Measurements from ENCODE around the gene SEMA6C.
"Not testable (repeated sequence)": the region's sequence is repeated elsewhere in the genome, so short reads cannot be mapped to it uniquely, and the experiment has no call there.

The SEMA6C gene, protein sequence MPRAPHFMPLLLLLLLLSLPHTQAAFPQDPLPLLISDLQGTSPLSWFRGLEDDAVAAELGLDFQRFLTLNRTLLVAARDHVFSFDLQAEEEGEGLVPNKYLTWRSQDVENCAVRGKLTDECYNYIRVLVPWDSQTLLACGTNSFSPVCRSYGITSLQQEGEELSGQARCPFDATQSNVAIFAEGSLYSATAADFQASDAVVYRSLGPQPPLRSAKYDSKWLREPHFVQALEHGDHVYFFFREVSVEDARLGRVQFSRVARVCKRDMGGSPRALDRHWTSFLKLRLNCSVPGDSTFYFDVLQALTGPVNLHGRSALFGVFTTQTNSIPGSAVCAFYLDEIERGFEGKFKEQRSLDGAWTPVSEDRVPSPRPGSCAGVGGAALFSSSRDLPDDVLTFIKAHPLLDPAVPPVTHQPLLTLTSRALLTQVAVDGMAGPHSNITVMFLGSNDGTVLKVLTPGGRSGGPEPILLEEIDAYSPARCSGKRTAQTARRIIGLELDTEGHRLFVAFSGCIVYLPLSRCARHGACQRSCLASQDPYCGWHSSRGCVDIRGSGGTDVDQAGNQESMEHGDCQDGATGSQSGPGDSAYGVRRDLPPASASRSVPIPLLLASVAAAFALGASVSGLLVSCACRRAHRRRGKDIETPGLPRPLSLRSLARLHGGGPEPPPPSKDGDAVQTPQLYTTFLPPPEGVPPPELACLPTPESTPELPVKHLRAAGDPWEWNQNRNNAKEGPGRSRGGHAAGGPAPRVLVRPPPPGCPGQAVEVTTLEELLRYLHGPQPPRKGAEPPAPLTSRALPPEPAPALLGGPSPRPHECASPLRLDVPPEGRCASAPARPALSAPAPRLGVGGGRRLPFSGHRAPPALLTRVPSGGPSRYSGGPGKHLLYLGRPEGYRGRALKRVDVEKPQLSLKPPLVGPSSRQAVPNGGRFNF

DNA sequence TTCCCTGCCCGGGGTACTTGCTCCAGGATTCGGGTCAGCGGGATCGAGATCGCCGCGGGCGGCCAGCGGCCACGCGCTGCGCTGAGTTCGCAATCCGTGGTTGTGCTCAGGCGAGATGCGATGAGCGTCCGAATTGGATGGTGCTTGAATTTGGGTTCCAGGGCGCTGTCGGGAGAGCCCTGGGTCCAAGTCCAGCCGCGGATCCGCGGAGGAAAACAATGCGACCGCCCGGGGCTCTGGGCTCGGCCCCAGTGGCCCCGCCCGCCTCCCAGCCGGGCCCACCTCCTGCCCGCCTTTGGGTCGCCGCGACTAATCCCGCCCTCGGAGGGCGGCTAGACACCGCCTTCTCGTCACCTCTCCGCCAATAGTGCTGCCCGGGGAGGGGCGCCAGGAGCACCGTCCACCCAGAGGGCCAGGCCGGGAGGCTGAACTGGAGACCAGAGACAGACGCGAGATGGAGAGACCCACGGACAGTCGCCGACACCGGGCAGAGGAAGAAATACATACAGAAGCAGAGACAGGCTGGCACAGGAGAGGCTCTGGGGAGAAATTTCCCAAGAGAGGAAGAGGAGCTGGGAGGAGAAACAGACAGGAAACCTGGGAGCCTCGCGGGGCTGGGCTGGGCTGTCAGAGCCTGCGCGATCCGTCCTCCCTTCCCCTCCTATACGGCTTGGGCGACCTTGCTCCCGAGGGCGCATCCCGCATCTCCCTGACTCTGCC lies at the start of gene SEMA6C:
TSS of gene SEMA6C (minus strand) at position 220 of the 720 bp plus-strand sequence. CDS start 4,010 bp downstream, outside the sequence.
- peak; percentile 65 to 81 for DNase-seq (ENCODE audit: low read depth in 1 of 2, low spot score in 1 of 2)

- DNase-seq (ENCODE audit: low read depth in 1 of 2, low spot score in 1 of 2) = not testable (repeated sequence)
These were observed 48.6 kb upstream of the SEMA6C start for GRCh38 chr1:151194894-151195594.

GRCh38 chr1:151193856-151194255 lies 47.4 kb upstream of the SEMA6C start:
- DNase-seq (ENCODE audit: low read depth in 1 of 2, low spot score in 1 of 2) = no peak

DNA sequence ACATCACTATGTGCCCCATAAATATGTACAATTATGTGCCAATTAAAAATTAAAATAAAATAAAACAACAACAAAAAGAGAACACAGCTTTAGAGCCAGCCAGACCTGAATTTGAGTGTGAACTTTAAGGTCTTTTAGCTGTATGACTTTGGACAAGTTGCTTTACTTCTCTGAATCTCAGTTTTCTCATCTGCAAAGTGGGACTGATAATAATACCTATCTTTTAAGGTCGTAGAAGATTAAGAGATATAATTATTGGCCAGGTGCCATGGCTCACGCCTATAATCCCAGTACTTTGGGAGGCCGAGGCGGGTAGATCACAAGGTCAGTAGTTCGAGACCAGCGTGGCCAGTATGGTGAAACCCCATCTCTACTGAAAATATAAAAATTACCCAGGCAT lies 46.9 kb upstream of the SEMA6C start:
- DNase-seq (ENCODE audit: low read depth in 1 of 2, low spot score in 1 of 2) = no peak

- DNase-seq (ENCODE audit: low read depth in 1 of 2, low spot score in 1 of 2) = no peak
These were observed 45.6 kb upstream of the SEMA6C start for GRCh38 chr1:151192047-151192446.

- DNase-seq (ENCODE audit: low read depth in 1 of 2, low spot score in 1 of 2) = peak; percentile 65 to 80
These were observed 43.4 kb upstream of the SEMA6C start, which contains the start of gene VPS72 for GRCh38 chr1:151189637-151190445. TSS of gene VPS72 (minus strand) at chr1:151190197. CDS start at chr1:151190121, 76 bp downstream.

DNA sequence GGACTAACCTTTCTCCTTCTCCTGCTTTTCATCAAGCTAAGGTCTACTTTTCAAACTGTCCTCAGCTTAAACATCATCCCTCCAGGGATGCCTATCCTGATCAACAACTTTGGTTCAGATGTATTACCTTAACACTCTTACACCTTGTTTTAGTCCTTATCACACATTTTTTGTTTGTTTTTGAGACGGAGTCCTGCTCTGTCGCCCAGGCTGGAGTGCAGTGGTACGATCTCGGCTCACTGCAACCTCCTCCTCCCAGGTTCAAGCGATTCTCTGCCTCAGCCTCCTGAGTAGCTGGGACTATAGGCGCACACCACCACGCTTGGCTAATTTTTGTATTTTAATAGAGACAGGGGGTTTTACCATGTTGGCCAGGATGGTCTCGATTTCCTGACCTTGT lies 42.2 kb upstream of the SEMA6C start:
- DNase-seq (ENCODE audit: low read depth in 1 of 2, low spot score in 1 of 2) = not testable (repeated sequence)

DNA sequence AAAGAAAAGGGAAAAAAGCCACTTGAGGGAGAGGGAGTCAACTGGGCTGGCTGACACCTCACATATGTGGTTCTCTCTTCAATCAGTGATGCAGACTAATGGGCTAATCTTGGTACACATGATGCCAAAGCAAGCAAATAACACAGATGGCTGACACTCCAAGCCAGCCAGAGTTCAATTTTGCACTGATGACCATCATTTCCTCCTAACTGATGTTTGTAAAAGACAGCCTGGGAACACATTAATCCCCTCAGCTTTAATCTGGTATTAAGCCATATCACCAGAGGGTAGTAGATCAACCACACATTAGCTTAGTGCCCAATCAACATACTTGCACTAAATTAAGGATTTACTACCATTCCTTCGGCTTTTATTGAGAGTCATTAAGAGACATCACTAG lies 40.8 kb upstream of the SEMA6C start:
- DNase-seq (ENCODE audit: low read depth in 1 of 2, low spot score in 1 of 2) = no peak

DNA sequence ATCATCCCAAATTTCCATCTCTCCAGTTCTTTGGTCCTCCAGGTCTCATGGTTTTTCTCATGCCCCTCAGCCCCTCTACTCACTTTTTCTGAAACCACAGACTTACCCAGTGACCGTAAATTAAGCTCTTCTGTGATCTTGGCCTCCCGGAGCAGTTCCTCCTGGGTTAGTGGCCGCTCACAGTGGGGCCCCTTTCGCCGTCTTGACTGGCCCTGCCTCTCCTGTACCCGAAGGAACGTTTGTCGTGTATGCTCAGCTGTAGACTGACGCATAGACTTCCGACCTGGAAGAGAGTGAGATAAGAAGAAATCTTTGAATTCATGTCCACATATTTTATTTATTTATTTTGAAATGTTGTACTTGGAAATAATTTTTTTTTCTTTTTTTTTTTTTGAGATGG lies 37.8 kb upstream of the SEMA6C start:
- no peak for DNase-seq (ENCODE audit: low read depth in 1 of 2, low spot score in 1 of 2)

- no peak for DNase-seq (ENCODE audit: low read depth in 1 of 2, low spot score in 1 of 2)
These were observed 30.1 kb upstream of the SEMA6C start for GRCh38 chr1:151176514-151177045.

DNA sequence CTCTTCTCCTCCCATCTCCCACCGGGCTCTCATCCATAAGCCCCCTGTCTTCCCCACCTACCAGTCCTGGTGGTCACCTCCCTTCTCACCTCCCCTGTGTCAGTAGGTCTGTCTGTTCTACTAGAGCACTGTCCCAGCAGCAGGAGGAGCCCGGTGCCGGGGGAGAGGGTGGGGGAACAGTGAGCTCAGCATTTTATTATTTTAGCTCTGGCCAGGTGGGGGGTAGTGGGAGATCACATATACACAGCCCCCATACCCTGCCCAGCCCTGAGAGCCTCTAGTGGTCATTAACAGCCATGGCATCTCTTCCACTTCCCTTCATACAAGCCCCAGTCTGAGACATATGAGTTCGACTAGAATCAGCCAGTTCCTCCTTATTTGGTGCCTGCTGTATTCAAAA lies 29.4 kb upstream of the SEMA6C start, which contains the start of gene TMOD4:
TSS of gene TMOD4 (minus strand) at position 119 of the 400 bp plus-strand sequence. CDS start 1,106 bp downstream, outside the sequence.
- no peak for DNase-seq (ENCODE audit: low read depth in 1 of 2, low spot score in 1 of 2)

DNA sequence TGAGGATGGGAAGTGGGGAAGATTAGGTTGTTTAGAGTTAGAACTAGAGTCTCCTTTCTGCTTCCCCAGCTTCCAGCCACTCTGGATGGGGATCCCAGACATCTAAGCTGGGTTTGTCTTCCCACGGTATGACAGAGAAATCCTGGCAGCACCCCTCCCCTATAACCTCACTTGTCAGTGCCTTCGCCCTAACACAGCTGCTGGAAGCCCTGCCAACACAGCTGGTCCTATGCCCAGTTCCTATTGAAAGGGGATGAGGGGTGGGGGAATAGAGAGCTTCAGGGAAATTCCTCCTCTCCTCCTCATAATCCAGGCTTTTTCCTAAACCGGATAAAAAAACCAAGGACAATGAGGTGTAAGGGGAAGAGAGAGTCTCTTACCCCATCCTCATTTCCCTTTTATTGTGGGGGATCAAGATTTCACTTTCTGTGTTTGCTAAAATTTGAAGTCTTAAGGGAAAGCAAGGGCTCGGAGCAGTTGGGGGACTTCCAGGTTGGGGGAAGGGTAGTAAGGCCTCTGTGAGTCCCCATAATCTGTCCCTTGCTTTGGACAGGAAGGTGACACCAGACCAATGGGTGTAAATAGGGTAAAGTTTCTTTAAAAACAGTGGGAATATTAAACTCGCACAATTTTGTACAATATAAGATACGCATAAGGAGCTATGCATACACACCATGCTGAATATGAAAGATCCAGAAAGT lies 28.8 kb upstream of the SEMA6C start:
- no peak for DNase-seq (ENCODE audit: low read depth in 1 of 2, low spot score in 1 of 2)

DNA sequence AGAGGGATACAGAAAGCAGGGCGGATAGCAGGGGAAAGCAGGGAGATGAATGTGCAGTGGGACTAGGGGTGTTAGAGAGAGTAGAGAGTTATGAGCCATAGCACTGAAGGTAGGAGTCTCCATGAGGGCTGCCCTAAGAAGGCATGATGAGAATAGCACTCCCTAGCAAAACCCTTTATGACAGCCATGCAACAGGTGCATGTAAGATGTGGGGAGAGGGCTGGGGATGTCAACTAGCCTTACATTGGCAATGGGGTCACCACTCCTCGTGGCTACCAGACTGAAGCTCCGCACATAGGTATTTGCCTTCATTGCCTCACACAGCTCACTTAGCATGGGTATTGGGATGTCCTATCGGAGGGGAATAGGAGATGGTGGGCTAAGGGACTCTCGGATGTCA lies 24.8 kb upstream of the SEMA6C start:
- DNase-seq (ENCODE audit: low read depth in 1 of 2, low spot score in 1 of 2) = no peak

DNA sequence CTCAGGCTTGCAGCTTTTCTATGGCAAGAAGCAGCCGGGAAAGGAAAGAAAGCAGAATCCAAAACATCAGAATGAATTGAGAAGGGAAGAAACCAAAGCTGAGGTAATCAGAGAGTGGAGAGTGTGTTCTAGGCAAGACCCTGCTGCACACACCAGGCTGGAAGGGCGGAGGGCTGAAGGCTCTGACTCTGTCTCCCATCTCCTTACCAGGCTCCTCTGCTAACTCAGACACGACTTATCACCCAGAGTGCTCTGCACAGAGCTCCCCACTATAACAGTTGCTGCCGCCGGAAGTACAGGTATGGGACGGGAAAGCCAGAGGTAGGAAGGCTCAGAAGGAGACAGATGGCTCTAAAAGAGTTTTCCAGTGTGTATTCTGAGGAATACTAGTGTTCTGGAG lies 20.7 kb upstream of the SEMA6C start:
- no peak for DNase-seq (ENCODE audit: low read depth in 1 of 2, low spot score in 1 of 2)

DNA sequence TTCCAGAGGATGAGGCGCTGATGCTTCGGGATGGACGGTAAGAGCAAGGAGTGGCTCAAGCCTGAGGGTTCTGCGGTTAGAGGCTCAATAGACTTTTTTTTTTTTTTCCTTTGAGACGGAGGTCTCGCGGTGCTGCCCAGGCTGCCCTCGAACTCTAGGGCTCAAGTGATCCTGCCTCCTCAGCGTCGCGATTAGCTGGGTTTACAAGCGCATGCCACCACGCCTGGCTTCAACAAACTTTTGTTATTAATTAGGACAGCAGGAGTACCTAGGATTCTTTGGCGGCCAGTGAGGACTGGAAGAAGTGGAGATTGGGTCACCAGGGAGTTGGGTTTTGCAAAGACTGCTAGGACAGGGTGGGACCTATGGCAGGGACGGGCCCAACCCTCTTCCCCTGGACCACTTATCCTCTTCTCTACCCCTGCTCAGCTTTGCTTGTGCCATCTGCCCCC lies 20.1 kb upstream of the SEMA6C start:
- DNase-seq (ENCODE audit: low read depth in 1 of 2, low spot score in 1 of 2) = no peak

GRCh38 chr1:151165738-151166504 lies 19.5 kb upstream of the SEMA6C start, which contains the start of the genes LYSMD1 and SCNM1:
TSS of gene LYSMD1 (minus strand) at chr1:151165902. CDS start at chr1:151165258, 644 bp downstream.
TSS of gene SCNM1 (plus strand) at chr1:151166144. CDS start at chr1:151166153, 9 bp downstream.
- peak; percentile 91 to 92 for DNase-seq (ENCODE audit: low read depth in 1 of 2, low spot score in 1 of 2)

DNA sequence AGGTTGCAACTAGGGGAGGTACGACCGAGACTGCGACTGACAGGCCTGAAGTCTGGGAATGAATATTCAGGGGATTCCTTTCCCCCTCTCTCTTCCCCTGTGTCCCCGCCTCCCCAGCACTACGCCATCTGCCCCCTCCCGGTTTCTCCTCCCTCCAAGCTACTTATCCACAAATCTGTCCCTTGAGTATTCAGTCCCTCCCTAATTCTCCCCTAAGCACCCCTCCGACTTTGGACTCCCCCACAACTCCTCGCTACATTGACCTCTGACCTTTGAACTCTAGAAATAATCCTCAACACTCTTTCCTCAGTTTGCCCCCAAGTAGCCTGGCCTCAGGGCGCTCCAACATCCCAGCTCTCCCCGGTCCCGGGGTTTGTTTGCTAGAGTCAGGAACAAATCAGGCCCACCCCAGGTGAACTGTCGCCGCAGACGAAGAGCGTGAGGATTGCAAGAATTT lies 18.9 kb upstream of the SEMA6C start:
- no peak for DNase-seq (ENCODE audit: low read depth in 1 of 2, low spot score in 1 of 2)
